ENCODE measurements around the gene CDC16. TPM values are rescaled to one million over a fixed set of nuclear protein-coding genes. Genes with fewer than 3 reads are reported as not detected.
A peak's percentile ranks its signal among the peaks of the same experiment; 100 is the strongest.
"Not testable (repeated sequence)": the region's sequence is repeated elsewhere in the genome, so short reads cannot be mapped to it uniquely, and the experiment has no call there.

Gene CDC16, protein sequence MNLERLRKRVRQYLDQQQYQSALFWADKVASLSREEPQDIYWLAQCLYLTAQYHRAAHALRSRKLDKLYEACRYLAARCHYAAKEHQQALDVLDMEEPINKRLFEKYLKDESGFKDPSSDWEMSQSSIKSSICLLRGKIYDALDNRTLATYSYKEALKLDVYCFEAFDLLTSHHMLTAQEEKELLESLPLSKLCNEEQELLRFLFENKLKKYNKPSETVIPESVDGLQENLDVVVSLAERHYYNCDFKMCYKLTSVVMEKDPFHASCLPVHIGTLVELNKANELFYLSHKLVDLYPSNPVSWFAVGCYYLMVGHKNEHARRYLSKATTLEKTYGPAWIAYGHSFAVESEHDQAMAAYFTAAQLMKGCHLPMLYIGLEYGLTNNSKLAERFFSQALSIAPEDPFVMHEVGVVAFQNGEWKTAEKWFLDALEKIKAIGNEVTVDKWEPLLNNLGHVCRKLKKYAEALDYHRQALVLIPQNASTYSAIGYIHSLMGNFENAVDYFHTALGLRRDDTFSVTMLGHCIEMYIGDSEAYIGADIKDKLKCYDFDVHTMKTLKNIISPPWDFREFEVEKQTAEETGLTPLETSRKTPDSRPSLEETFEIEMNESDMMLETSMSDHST
- 40.7 and 45.4 TPM in 2 replicates for total RNA-seq

DNA sequence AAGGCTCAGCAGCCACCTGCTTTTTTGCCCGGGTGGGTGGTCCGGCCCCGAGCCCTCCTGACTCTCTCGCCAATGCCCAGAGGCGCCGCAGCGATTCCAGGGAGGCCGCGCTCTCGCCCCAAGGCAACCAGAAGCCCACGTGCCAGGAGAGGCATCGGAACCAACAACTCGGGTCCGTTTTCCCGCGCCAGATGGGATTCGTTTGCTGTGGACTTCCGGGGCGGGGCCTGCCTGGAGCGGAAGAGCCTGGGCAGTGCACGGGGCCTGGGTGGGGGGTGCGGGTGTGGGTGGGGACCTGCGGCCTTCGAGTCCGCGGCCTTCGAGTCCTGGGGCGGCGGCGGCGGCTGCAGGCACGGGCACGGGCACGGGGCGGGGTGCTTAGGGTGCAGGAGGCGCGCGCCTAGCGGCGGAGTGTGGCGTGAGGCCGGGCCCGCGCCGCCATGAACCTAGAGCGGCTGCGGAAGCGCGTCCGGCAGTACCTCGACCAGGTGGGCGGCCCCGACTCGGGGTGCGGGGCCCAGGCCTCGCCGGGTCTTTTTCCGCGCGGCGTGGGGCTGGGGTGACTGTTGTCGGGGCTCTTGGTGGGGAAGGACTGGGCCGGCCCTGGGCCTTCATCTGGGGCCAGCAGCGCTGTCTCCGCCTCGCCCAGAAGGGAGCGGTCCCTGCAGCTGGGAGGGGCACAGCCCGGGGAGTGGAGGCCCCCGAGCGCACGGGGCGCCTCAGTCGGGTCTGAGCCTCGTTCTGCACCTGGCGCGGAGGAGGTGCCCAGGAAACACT, at the start of gene CDC16:
Gene CDC16 (plus strand): TSS at position 253 of the 777 bp plus-strand sequence. CDS start 188 bp downstream, at position 441.
- DNase-seq (ENCODE audit: low read depth, low spot score), result peak; percentile 74

- DNase-seq (ENCODE audit: low read depth, low spot score), result no peak
These were observed 49.3 kb upstream of the CDC16 start for GRCh38 chr13:114185182-114185971.

DNA sequence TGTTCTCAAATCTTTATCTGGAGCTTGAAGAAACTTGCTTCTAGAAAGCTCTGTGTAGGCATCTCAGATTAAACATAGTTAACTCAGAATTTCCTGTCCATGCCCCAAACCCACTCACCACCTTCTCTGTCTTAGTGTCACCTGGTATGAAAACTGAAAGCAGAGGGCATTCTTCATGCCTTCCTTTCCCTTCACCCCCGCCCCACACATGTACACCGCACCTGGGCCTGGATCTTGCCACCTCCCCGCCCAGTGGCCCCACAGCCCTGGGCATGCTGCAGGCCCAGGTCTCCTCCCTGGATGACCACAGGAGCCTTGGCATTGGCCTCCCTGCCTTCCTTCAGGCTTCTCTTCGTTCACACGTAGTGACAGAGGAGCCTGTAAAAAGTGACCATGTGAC, 39.8 kb upstream of the CDC16 start:
- DNase-seq (ENCODE audit: low read depth, low spot score), result no peak

GRCh38 chr13:114196629-114197028, 38.1 kb upstream of the CDC16 start:
- DNase-seq (ENCODE audit: low read depth, low spot score), result no peak

- no peak for DNase-seq (ENCODE audit: low read depth, low spot score)
These were observed 36.1 kb upstream of the CDC16 start for GRCh38 chr13:114198556-114198955.

GRCh38 chr13:114199526-114199925, 35.2 kb upstream of the CDC16 start:
- DNase-seq (ENCODE audit: low read depth, low spot score), result not testable (repeated sequence)

DNA sequence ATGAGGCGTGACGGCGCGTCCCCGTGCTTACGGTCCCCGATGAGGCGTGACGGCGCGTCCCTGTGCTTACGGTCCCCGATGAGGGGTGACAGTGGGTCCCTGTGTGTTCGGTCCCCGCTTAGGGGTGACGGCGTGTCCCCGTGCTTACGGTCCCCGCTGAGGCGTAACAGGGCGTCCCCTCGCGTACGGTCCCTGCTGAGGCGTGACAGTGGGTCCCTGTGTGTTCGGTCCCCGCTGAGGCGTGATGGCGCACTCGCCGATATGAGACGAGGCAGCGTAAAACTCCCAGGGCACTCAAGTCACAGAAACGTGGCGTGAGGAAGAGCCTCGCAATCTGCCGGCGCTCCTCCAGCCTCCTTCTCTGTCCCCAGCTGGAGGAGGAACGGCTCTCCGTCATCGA, 34.7 kb upstream of the CDC16 start:
- no peak for DNase-seq (ENCODE audit: low read depth, low spot score)

DNA sequence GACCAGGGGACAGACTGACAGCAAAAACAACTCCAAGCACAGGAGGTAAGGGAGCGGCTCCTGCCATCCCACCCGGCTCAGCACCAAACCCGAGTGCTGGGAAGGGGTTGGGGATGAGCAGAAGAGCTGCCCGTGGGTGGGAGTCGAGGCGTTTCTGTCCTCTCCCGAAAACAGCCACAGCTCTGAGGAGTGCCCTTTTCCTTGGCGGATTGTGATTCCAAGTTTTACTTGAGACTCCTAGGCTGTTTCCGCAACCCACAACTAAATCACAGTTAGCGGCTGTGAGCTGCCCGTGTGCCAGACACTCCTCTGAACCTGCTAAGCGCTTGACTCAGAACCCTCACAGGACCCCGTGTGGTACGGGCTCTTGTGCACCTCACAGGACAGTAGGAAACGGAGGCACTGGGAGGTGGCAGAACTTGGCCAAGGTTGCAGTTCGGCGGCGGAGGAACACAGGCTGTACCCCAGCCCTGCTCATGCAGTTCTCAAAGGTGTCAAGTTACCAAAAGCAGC, 34.2 kb upstream of the CDC16 start:
- DNase-seq (ENCODE audit: low read depth, low spot score), result no peak

DNA sequence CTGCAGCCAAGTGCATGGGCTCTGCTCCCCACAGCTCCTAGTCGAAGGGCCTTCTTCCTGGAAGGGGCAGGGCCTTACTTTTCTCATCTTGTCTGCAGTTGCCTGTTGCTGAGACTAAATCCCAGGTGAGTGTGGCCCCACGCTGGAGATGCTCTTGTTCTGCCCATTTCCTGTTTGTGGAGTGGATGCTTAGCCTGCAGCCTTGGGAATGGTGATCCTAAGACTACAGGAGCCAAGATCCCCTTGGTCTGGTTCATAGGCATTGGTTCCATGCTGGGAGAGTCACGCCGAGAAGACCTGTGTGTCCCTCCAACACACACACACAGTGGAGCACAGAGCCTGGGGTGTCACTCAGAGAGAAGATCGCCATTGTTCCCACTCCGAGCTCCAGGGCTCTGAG, 32.1 kb upstream of the CDC16 start:
- no peak for DNase-seq (ENCODE audit: low read depth, low spot score)

- DNase-seq (ENCODE audit: low read depth, low spot score), result no peak
These were observed 31.2 kb upstream of the CDC16 start for GRCh38 chr13:114203536-114203935.

DNA sequence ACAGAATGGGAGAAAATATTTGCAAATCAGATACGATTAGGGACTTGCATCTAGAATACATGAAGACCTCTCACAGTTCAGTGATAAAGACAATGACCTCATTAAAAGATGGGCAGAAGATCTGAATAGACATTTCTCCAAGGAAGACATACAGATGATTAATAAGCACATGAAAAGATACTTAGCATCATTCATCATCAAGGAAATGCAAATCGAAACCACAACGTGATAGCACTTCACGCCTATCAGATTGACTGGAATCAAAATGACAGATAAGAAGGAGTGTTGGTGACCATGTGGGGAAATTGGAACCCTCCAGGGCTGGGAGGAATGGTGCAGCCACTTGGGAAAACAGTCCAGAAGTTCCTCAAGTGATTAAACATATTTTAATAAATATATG, 29.8 kb upstream of the CDC16 start:
- no peak for DNase-seq (ENCODE audit: low read depth, low spot score)

DNA sequence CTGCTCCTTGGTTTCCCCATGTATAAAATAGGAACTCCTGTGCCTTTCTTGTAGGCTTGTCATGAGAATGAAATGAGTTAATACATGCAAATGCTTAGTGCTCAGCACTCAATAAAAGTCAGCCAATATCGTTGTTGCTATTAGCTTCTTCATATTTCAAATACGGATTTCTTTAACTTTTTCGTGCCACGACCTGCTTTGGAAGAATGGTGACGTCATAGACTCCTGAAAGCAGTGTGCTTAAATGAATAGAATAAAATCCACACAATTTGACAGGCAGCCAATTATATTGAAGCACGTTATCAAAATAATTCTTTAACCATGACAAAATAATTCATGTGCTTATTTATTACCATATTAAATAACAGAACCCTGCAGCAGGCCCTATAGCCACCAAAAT, 26.6 kb upstream of the CDC16 start:
- no peak for DNase-seq (ENCODE audit: low read depth, low spot score)

DNA sequence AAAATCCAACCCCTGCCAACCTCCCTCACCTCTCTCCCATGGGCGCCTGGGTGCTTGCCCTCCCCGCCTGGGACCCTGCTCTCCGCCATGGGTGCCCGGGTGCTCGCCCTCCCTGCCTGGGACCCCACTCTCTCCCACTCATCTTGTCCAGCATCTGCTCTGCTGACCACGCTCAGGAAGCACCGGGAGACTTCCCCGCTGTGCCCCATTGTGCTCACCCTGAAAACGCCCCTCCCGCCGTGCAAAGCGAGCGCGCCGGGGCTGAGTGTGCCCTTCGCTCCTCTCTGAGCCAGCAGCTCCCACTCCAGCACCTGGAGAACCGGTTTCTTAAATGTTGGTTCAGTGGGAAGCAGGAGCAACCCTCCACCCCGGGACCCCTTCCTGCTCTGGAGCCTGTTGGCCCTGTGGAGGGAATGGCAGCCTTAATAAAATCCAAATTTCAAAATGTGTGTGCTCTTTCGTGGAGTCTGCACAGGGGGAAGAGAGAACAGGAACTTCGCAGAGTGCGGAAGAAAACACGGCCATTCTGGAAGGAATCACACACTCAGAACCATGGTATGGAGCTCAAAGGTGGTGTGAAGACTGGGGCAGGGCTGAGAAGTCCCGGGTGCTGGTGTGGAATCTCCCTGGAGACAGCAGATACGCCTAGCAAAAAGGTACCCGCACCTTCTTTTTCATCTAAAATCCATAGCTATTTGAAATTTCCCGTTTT, 23.1 kb upstream of the CDC16 start:
- DNase-seq (ENCODE audit: low read depth, low spot score), result no peak

GRCh38 chr13:114212158-114212495, 22.6 kb upstream of the CDC16 start:
- DNase-seq (ENCODE audit: low read depth, low spot score), result peak; percentile 74

DNA sequence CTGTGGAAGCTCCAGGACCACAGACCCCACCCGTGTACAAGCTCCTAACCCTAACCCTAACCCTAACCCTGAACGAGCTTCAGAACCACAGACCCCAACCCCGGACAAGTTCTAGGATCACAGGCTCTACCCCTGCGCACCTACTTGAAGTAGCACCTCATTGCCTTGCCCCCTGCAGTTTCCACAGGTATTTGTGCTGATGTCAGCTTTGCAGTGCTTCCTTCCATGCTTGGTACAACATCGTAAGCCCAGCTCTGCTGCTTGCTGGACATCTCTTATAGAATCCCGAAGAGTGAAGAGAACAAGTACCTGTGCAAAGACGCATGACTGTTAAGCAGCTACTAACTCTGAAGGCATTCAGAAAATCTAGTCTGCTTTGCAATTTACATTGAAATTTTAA, 20.7 kb upstream of the CDC16 start:
- DNase-seq (ENCODE audit: low read depth, low spot score), result no peak

DNA sequence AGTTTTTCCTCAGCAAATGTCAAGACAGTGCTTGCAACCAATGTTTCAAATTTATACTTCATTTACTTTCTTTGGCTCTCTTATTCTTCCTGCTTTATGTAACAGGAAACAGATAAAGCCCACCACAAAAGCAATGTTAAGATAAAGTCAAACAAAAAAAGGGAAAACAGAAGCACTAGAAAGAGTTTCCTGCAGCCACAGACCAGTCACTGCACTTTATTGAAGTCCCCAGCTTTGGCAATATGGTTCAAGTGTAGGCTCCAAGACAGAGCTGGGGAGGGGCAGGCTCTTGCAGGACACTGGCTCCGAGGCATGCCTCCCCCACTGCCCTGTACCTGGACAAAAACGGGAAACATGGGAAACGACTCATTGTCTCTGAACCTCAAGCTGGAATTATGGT, 15.3 kb upstream of the CDC16 start:
- no peak for DNase-seq (ENCODE audit: low read depth, low spot score)

GRCh38 chr13:114222461-114222968, 12.2 kb upstream of the CDC16 start:
- peak; percentile 57 for DNase-seq (ENCODE audit: low read depth, low spot score)

- DNase-seq (ENCODE audit: low read depth, low spot score), result no peak
These were observed 10.5 kb upstream of the CDC16 start for GRCh38 chr13:114224201-114224600.

- no peak for DNase-seq (ENCODE audit: low read depth, low spot score)
These were observed 9.1 kb upstream of the CDC16 start for GRCh38 chr13:114225610-114226009.

DNA sequence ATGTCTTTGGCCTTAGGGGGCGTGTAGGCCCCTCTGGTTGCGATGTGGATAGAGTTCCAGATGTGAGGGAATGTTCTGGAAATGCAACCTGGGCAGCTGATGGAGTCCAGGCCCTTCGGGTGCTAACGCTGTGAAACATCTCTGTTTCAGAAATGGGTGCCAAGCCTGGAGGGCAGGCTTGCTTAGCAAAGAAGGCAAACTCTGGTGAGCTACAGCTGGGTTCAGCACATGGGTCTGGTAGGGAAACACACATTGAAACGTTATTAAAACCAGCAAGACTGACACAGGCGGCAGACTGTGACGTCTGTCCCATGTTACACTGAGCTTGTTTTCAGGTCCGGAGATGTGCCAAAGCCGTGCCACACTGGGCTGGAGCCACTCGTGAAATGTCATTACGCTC, 8.6 kb upstream of the CDC16 start:
- no peak for DNase-seq (ENCODE audit: low read depth, low spot score)
